GM18520 (cell line): ENCODE measurements around the gene FOXRED2.
"Not testable (repeated sequence)": the region's sequence is repeated elsewhere in the genome, so short reads cannot be mapped to it uniquely, and the experiment has no call there.

ENCODE experiments used
- ATAC-seq: cut with Tn5 transposase; IDR thresholded peaks from one replicate; pipeline ENCODE4 v1.9.1; 2021; ENCODE audit not compliant: unreplicated experiment

Gene FOXRED2

DNA sequence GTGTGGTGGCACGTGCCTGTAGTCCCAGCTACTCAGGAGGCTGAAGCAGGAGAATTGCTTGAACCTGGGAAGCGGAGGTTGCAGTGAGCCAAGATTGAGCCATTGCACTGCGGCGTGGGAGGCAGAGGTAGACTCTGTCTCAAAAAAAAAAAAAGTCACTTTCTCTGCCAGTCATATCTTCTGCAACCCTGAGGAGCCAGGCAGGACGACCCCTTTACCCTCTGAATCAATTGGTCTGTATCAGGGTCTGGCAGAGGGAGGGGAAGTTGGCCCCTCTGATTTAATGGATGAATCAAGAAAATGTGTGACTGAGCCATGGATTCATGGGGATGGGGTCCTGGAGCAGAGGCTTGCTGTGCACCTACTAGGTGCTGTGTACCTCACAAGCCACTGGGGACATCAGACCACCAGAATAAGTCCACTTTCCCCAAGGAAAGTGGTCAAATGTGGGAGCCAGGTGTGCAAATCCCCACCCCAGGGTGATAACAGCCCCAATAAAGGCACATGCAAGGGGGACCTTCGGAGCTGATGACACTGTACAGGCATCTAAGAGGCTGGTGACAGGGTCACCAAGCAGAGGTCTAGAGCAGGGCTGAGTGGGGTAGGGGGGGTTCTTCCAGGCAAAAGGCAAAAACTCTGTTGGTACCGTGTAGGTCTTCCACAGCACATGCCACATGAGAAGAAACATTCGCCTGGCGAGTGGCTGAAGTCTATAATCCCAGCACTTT lies 54.4 kb downstream of the FOXRED2 start:
- ATAC-seq: no peak

DNA sequence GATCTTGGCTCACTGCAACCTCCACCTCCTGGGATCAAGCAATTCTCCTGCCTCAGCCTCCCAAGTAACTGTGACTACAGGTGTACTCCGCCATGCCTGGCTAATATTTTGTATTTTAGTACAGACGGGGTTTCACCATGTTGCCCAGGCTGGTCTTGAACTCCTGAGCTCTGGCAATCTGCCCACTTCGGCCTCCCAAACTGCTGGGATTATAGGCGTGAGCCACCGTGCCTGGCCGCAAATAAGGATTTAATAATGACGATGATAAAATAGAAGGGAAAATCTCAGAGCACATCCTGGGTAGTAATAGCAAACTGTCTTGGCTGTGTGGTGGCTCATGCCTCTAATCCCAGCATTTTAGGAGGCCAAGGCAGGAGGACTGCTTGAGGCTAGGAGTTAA lies 55.9 kb downstream of the FOXRED2 start:
- not testable (repeated sequence) for ATAC-seq

DNA sequence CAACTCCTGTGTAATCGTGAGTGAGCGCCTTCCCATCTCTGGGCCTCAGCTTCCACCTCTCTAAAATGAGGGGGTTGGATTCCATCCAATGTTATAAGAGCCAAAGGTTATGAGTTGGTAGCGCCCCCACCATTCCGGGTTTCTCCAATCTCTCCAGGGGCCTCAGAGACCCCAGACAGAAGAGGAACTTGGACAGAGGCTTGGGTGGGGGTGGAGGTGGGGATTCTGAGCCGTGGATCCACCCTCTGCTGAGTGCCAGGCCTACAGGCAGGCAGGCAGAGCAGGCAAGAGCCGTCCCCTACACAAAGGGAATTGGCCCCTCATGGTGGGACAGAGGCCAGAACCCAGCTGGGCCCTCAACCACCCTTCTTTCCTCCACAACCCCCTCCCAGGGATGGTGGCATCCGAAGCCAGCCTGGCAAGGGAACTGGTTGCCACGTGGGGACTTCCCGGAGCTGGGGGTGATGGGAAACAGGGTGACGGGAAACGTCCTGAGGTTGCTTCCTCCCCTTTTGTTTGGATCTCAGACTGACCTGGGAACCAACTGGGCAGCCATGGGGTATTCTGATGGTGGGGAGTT lies 57.2 kb downstream of the FOXRED2 start:
- no peak for ATAC-seq

DNA sequence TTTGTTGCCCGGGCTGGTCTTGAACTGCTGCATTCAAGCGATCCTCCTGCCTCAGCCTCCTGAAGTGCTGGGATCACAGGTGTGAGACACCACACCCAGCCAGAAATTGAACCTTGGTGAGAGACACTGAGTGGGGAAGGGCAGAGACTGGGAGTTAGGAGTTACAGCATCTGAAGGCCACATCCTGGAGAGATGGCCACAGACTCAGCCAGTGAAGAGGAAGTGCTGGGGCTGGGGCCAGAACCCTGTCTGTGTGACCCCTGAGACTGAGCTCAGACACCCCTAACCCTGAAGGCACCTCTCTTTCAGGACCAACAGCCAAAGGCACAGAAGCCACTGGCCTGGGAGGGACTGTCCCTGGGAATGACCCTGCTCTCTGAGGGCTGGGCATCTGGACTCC lies 59.2 kb downstream of the FOXRED2 start:
- ATAC-seq: no peak

DNA sequence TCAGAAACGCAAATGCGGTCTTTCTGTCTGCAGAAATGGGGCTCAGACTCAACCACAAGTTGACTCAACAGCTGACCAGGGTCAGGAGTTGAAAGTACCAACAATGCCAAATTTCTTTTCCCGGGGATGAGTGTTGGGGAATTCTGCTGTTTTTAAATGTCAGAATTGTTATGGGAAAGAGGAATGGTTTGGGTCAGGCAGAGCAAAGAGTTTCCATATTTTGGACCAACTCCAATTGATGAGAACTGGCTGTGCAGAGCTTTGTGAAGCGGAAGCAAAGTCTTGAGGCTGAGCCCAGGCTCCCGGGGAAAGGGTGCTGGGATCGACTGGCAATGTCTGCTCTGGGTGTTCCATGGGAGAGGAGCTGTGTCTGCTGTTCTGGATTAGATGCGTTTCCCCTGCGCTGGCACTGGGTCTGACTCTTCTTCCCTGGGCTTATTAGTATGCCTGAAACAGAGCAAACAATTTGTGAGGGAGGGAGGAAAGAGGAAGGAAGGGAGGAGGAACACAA lies 61.6 kb downstream of the FOXRED2 start:
- no peak for ATAC-seq

DNA sequence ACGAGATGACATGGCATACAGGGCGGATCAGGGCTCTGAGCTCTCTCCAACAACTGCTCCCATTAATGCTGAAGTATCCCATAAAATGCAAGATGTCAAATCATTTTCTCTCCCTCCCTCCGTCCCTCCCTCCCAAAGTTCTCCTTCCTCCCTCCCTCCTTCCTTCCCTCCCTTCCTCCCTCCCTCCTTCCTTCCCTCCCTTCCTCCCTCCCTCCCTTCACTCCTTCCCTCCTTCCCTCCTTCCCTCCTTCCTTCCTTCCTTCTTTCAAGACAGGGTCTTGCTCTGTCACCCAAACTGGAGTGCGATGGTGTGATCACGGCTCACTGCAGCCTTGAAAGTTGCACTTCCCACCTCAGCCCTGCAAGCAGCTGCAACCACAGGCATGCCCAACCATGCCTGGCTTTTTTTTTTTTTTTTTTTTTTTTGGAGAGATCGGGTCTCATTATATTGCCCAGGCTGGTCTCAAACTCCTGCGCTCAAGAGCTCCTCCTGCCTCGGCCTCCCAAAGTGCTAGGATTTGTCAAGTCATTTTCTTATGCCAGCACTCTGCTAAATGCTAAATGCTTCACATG lies 63.6 kb downstream of the FOXRED2 start:
- no peak for ATAC-seq

DNA sequence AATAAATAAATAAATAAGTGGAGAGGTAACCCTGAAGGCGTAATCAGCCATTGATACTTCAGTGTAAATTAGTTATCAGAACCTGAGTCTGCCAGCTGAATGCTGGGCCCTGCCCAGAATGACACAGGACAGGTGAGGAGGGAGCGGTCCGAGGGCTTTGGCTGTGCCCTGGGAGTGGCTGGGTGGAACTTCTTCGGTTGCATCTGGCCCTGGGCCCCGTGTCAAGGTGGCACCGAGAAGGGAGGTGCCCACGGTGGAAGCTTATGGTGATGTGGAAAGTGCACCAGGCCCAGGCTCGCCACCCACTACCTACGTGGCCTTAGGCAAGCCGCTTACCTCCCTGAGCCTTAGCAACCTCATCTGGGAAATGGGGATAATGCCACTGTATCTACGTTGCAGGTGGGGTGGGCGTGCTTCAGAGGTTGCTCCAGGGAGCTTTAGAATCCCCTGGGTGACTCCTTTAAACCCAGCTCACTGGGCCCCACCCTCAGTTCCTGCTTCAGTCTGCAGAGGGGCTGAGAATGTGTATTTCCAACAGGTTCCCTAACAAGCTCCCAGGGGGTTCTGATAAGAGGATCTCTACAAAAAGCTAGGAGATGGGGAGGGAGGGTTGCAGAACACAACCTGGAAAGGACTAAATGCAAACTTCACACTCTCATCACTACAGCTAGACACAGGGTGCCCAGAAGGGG lies 64.2 kb downstream of the FOXRED2 start:
- ATAC-seq: no peak

DNA sequence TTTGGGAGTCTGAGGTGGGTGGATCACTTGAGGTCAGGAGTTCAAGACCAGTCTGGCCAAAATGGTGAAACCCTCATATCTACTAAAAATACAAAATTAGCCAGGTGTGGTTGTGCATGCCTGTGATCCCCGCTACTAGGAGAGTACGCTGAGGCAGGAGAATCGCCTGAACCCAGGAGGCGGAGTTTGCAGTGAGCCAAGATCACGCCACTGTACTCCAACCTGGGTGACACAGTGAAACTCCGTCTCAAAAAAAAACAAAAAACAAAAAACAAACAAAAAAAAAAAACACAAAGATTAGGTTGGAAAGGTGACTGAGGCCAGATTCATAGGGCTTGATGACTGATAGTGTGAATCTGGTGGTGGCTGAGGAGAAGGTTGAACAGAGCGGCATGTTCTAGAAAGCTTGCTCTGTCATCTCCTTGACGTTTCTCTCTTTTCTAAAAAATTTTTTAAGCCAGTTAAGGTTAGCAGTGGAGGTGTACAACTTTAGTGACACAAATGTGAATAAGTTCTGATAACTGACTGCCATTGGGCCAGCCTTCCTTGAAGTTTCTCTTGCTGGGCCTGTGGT lies 66.3 kb downstream of the FOXRED2 start:
- ATAC-seq: no peak

DNA sequence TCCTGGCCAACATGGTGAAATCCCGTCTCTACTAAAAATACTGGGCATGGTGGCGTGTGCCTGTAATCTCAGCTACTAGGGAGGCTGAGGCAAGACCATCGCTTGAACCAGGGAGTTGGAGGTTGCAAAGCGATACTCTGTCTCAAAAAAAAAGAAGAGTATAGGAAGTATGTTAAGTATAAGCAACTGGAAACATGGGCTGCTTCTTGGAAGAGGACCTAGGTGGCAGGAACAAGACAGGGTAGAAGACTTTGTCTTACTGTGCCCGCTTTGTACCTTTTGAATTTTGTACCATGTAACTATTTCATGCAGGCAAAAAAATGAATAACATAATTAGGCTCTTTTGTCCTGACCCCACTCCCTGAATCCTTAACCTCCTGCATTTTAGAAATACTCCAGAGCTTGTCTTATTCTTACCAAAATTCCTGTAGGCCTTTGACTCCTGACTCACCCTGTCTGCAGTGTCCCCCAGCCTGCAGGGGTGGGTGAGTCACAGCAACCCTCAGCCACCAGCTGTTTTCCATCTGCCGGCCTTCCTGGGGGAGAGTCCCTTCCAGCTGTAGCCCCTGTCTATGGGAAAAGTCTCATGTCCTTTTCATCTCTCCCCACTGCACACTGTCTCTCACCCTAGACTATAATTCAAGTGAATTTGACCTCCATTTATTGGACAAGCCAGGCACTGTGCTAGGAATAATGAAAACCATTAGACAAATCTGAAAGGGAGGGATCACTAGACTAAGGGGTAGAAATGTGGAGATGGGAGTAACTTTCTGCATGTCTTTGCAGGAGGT lies 67.2 kb downstream of the FOXRED2 start:
- no peak for ATAC-seq
